HepG2 (cell line): Measurements from ENCODE around the gene MAS1L. TPM values are rescaled to one million over a fixed set of nuclear protein-coding genes. Genes with fewer than 3 reads are reported as not detected.

ENCODE experiments used
- ATAC-seq: fragments of 200-7000 bp; cut with Tn5 transposase; 3 replicates; pipeline ENCODE4 v1.9.1; 2020; ENCODE audit warnings: mild to moderate bottlenecking, moderate library complexity
- BruUV-seq: library from RNA; stranded (reverse); fragments of 400-500 nt; replicated peaks from 2 replicates; lab custom pipeline; 2021; lab: Mats Ljungman, UMichigan
- CTCF ChIA-PET: fragments of 300-600 bp; formaldehyde crosslinking; extraction: SDS; loops from one replicate; lab custom pipeline; 2021; ENCODE audit warnings: low total read pairs, inconsistent platforms, low intra/inter-chr PET ratio; lab: Yijun Ruan, JAX
- POLR2A ChIA-PET: fragments of 350-600 bp; sonication (Branson Sonifier 250); formaldehyde crosslinking; loops from one replicate; lab custom pipeline; 2020; ENCODE audit warnings: antibody characterized with exemption, inconsistent platforms; lab: Yijun Ruan, JAX
- DNase-seq: peaks from one replicate; pipeline ENCODE4 v3.0.0-alpha.2; 2015; ENCODE audit warnings: low spot score
- FAIRE-seq: peaks from 3 replicates; lab custom pipeline; 2011; peaks lifted over from hg19 to GRCh38; lab: Jason Lieb, UNC
- H2AFZ ChIP-seq: one replicate; pipeline ENCODE4 v1.6.1; 2011; ENCODE audit warnings: low read length, inconsistent platforms
- H3K27ac ChIP-seq: fragments of 300-600 bp; 3 replicates; pipeline ENCODE4 v1.8.0; 2011; ENCODE audit warnings: mixed run types, mild to moderate bottlenecking, mixed read lengths, low read length, inconsistent platforms; ENCODE audit not compliant: insufficient read depth; ENCODE audit errors: extremely low read length
- H3K27me3 ChIP-seq, 2 experiments: fragments of 200-600 bp in 1 of 2; 2 replicates in 1 of 2; 3 replicates in 1 of 2; pipeline versions ENCODE4 v1.6.0 to v1.8.0; 2011; ENCODE audit warnings: low read length in 2 of 2, mild to moderate bottlenecking in 2 of 2, moderate library complexity in 2 of 2, inconsistent platforms in 1 of 2; ENCODE audit not compliant: insufficient read depth in 2 of 2, control insufficient read depth in 1 of 2
- H3K36me3 ChIP-seq, 2 experiments: fragments of 200-600 bp in 1 of 2; replicated peaks in 1 of 2; 2 replicates in 1 of 2; 3 replicates in 1 of 2; pipeline versions ENCODE4 v1.5.1 to v1.8.0; 2011; ENCODE audit warnings: low read length in 2 of 2, inconsistent platforms in 1 of 2; ENCODE audit not compliant: insufficient read depth in 2 of 2, control insufficient read depth in 1 of 2
- H3K4me1 ChIP-seq: 2 replicates; pipeline ENCODE4 v1.5.1; 2012; ENCODE audit warnings: low read length, inconsistent platforms; ENCODE audit not compliant: insufficient read depth
- H3K4me2 ChIP-seq: 2 replicates; pipeline ENCODE4 v1.6.0; 2011; ENCODE audit warnings: low read depth, low read length, inconsistent platforms
- H3K4me3 ChIP-seq, 3 experiments: fragments of 200-600 bp in 1 of 3; sonication (generic), shearing (Covaris generic) in 1 of 3; replicated peaks in 1 of 3; 2 replicates each; pipeline ENCODE4 v1.5.1; 2011 to 2016; ENCODE audit warnings: low read length in 3 of 3, inconsistent platforms in 2 of 3, low read depth in 2 of 3, mild to moderate bottlenecking in 2 of 3, control low read depth in 1 of 3, mixed read lengths in 1 of 3; ENCODE audit not compliant: insufficient read depth in 1 of 3
- H3K79me2 ChIP-seq: one replicate; pipeline ENCODE4 v1.6.1; 2011; ENCODE audit warnings: low read length, inconsistent platforms; ENCODE audit not compliant: insufficient read depth
- H3K9ac ChIP-seq: 2 replicates; pipeline ENCODE4 v1.6.0; 2011; ENCODE audit warnings: mild to moderate bottlenecking, low read depth, low read length, inconsistent platforms; ENCODE audit not compliant: insufficient read depth
- H3K9me3 ChIP-seq: 2 replicates; pipeline ENCODE4 v1.5.1; 2012; ENCODE audit warnings: mild to moderate bottlenecking, low read length
- H4K20me1 ChIP-seq: 2 replicates; pipeline ENCODE4 v1.6.0; 2011; ENCODE audit warnings: inconsistent platforms, mild to moderate bottlenecking, low read length, moderate library complexity; ENCODE audit not compliant: insufficient read depth
- CEBPB ChIP-seq: IDR thresholded peaks from 2 replicates; pipeline ENCODE4 v1.6.1; 2011; ENCODE audit warnings: low read depth, low read length, improper control_type of control experiment, borderline replicate concordance
- CEBPG ChIP-seq: IDR thresholded peaks from 2 replicates; pipeline ENCODE4 v1.6.1; 2016
- ERF ChIP-seq: IDR thresholded peaks from 2 replicates; pipeline ENCODE4 v1.6.1; 2018; ENCODE audit warnings: missing biosample characterization, missing genetic modification reagents
- MAFF ChIP-seq: IDR thresholded peaks from 2 replicates; pipeline ENCODE4 v1.6.1; 2011; ENCODE audit warnings: low read depth, low read length, improper control_type of control experiment
- MAFK ChIP-seq, 2 experiments: IDR thresholded peaks in 1 of 2; conservative IDR thresholded peaks in 1 of 2; 2 replicates each; pipeline ENCODE4 v1.6.1; 2011; ENCODE audit warnings: improper control_type of control experiment in 2 of 2, low read length in 2 of 2
- ZNF768 ChIP-seq: sonication (generic); formaldehyde crosslinking; IDR thresholded peaks from 2 replicates; pipeline ENCODE4 v1.4.0; 2020; ENCODE audit warnings: missing genetic modification reagents
- WGBS: methylation state at CpG from one replicate; pipeline ENCODE4 v1.1.6; 2017; ENCODE audit warnings: low lambda C conversion rate; 5-methylcytosine and 5-hydroxymethylcytosine counted together
- in situ Hi-C: cut with HindIII; loops from 2 replicates; pipeline ENCODE4 v1.10.0; 2017; ENCODE audit warnings: low pct_unique_long_range_greater_than_20kb; ENCODE audit not compliant: extremely low pct_ligation_motif_present
- intact Hi-C: fragments of 100-400 bp; cut with micrococcal nuclease; formaldehyde crosslinking; loops from one replicate; pipeline ENCODE4 v1.10.0; 2022; ENCODE audit not compliant: unreplicated experiment
- polyA plus RNA-seq, 8 experiments: library from polyadenylated mRNA; depleted of rRNA in 3 of 8; stranded (reverse) in 7 of 8; unstranded in 1 of 8; fragments of >200 nt; fragmentation: Illumina TruSeq in 4 of 8; extraction: Trizol in 4 of 8; gene quantifications; 2 replicates each; pipeline versions ENCODE4 v1.2.1 to v1.2.3, GENCODE V29; 2011 to 2016; ENCODE audit warnings: low read depth in 4 of 8, missing spikeins in 1 of 8, mixed read lengths in 1 of 8; ENCODE audit not compliant: insufficient read depth in 1 of 8
- total RNA-seq, 5 experiments: library from RNA; depleted of rRNA; stranded (reverse); fragments of >200 nt; fragmentation: Illumina TruSeq; extraction: Trizol; gene quantifications; 2 replicates each; pipeline ENCODE4 v1.2.3, GENCODE V29; 2016; ENCODE audit warnings: low read depth in 1 of 5
- TF ChIP-seq, protein P1 (sequence below): IDR thresholded peaks from 2 replicates; pipeline ENCODE4 v1.6.1; 2016; ENCODE audit warnings: missing biosample characterization, missing genetic modification reagents, low read depth
- TF ChIP-seq, protein P2 (sequence below): sonication (generic); formaldehyde crosslinking; IDR thresholded peaks from 2 replicates; pipeline ENCODE4 v1.4.0; 2020; ENCODE audit warnings: missing genetic modification reagents, mild to moderate bottlenecking, borderline replicate concordance

The MAS1L gene
- total and polyA plus RNA-seq, 2 of the 13 experiments (the other 11 are each of a cell fraction or from before 2014, with no cell fraction given): not detected

DNA sequence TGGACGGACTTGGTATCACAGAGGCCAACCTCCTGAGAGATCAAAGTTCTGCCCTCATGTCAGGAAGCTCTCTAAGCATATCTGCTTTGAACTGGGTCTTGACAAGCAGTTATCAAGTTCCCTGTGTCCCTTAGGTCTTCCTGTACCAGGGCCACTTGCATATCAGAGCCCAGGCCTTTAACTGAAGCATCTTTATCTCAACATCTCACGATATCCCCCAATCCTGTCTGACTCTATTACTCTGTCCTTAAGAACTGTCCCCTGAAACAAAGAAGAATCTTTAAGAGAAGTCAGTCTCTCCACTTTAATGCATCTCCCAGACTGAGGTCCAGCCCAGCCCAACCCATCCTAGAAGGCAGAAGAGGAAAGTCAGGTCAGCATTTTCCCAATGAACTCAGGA is 8.2 kb downstream of the MAS1L start:
- no TSS peak for BruUV-seq
- FAIRE-seq: no peak
- 6% methylated on average over 2 of the region's 2 CpGs for WGBS
- TF ChIP-seq, protein P1, sequence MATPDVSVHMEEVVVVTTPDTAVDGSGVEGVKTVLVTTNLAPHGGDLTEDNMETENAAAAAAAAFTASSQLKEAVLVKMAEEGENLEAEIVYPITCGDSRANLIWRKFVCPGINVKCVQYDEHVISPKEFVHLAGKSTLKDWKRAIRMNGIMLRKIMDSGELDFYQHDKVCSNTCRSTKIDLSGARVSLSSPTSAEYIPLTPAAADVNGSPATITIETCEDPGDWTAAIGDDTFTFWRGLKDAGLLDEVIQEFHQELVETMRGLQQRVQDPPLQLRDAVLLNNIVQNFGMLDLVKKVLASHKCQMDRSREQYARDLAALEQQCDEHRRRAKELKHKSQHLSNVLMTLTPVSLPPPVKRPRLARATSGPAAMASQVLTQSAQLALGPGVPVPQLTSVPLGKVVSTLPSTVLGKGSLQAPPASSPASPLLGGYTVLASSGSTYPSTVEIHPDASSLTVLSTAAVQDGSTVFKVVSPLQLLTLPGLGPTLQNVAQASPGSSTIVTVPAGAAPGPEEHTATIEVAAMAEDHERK (CRISPR knock-in tag): no peak
- TF ChIP-seq MAFF: 0 out of 2 replicates have a peak, but pooled peaks have one; percentile 28
- peak; percentile 30 to 63; a peak in 3 of 4 replicates for TF ChIP-seq MAFK (conservative IDR thresholded peaks at IDR 0.05 in 1 of 2, IDR thresholded peaks at IDR 0.05 in 1 of 2; ENCODE audit: low read length in 2 of 2)
- TF ChIP-seq, protein P2, sequence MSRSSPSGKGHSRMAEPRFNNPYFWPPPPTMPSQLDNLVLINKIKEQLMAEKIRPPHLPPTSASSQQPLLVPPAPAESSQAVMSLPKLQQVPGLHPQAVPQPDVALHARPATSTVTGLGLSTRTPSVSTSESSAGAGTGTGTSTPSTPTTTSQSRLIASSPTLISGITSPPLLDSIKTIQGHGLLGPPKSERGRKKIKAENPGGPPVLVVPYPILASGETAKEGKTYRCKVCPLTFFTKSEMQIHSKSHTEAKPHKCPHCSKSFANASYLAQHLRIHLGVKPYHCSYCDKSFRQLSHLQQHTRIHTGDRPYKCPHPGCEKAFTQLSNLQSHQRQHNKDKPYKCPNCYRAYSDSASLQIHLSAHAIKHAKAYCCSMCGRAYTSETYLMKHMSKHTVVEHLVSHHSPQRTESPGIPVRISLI (CRISPR knock-in tag): no peak
- TF ChIP-seq ERF: no peak
- TF ChIP-seq, all 625 proteins: peak for 2
- H3K36me3 ChIP-seq: no peaks in the 10 kb centered on the region
- intact Hi-C loops (no loop called here), in situ Hi-C loops (no loop called here)
- no peak overlapping the region for H3K4me2 ChIP-seq
- no peaks in the 10 kb centered on the region for H4K20me1 ChIP-seq
- DNase-seq: no peak
- H2AFZ ChIP-seq: no peak overlapping the region
- H3K4me3 ChIP-seq: no peak overlapping the region
- no peaks in the 10 kb centered on the region for H3K27me3 ChIP-seq
- no peaks in the 10 kb centered on the region for H3K9me3 ChIP-seq
- CTCF ChIA-PET: no interaction called here
- POLR2A ChIA-PET: no interaction called here
- no peak for ATAC-seq
- no peak overlapping the region for H3K9ac ChIP-seq
- no peaks in the 10 kb centered on the region for H3K4me1 ChIP-seq
- no peaks in the 10 kb centered on the region for H3K79me2 ChIP-seq
- no peak overlapping the region for H3K27ac ChIP-seq

GRCh38 chr6:29478740-29479139 is 9.0 kb downstream of the MAS1L start:
- no peaks in the 10 kb centered on the region for H4K20me1 ChIP-seq
- no peaks in the 10 kb centered on the region for H3K9me3 ChIP-seq
- CTCF ChIA-PET: no interaction called here
- no peak overlapping the region for H2AFZ ChIP-seq
- 34% methylated on average over 5 of the region's 5 CpGs for WGBS
- H3K4me1 ChIP-seq: no peaks in the 10 kb centered on the region
- in situ Hi-C loops (no loop called here), intact Hi-C loops (no loop called here)
- no peak overlapping the region for H3K27ac ChIP-seq
- no peaks in the 10 kb centered on the region for H3K36me3 ChIP-seq
- BruUV-seq: no TSS peak
- peak; percentile 93 for TF ChIP-seq CEBPB
- TF ChIP-seq ZNF768 (CRISPR knock-in tag): no peak
- peak; percentile 55; the same call in 1 of the 2 replicates for TF ChIP-seq CEBPG (CRISPR knock-in tag)
- DNase-seq: no peak
- ATAC-seq: no peak
- no peak overlapping the region for H3K4me3 ChIP-seq
- H3K79me2 ChIP-seq: no peaks in the 10 kb centered on the region
- H3K27me3 ChIP-seq: no peaks in the 10 kb centered on the region
- H3K9ac ChIP-seq: no peak overlapping the region
- FAIRE-seq: no peak
- H3K4me2 ChIP-seq: no peak overlapping the region
- POLR2A ChIA-PET: no interaction called here
